A549 treated with Hydrocortisone at 1 μM for 4 hours (cell line): ENCODE data around the gene SCYGR2. TPM values are rescaled to one million over a fixed set of nuclear protein-coding genes. Genes with fewer than 3 reads are reported as not detected.

Source experiments
- total RNA-seq: library from RNA; stranded (reverse); fragments of 200-300 nt; extraction: Qiagen RNA extraction; gene quantifications from 5 replicates; pipeline ENCODE4 v1.2.3, GENCODE V29; 2022

SCYGR2 gene, protein sequence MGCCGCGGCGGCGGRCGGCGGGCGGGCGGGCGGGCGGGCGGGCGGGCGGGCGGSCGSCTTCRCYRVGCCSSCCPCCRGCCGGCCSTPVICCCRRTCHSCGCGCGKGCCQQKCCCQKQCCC
- not detected in 5 replicates for total RNA-seq

DNA sequence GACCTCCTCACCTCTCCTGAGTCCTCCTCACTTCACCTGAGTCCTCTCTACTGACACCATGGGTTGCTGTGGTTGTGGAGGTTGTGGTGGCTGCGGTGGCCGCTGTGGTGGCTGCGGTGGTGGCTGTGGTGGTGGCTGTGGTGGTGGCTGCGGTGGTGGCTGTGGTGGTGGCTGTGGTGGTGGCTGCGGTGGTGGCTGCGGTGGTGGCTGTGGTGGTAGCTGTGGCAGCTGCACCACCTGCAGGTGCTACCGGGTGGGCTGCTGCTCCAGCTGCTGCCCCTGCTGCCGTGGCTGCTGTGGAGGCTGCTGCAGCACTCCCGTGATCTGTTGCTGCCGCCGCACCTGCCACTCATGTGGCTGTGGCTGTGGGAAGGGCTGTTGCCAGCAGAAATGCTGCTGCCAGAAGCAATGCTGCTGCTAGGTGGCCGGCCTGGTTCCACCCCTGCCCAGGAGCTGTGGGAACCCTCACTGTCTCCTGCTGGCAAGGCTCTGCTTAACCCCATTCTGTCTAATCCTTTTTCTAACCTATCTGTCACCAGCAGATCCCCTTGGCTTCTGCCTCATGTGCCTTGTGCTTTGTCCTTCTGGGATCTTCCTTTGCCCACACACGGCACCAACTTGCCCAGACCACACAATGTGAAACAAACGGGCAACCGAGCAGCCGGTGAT is at the start of gene SCYGR2:
TSS of gene SCYGR2 (plus strand) at position 59 of the 669 bp plus-strand sequence. CDS start at position 59, 0 bp downstream.

DNA sequence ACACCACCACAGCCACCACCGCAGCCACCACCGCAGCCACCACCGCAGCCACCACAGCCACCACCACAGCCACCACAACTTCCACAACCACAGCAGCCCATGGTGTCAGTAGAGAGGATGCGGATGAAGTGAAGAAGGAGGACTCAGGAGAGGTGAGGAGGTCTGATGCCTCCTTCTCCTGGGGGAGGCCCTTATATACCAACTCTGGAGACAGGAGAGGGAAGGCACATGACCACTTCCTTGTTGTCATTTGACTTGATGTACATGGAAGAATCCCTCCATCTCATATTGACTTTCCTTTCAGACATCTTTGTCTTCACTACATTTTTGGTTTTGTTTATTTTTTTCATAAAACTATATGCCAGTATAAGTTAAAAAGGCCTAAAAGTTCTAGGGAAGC is 16.0 kb downstream of the SCYGR2 start, which contains the start of gene SCYGR3:
TSS of gene SCYGR3 (minus strand) at position 101 of the 400 bp plus-strand sequence. CDS start at position 101, 0 bp downstream.

DNA sequence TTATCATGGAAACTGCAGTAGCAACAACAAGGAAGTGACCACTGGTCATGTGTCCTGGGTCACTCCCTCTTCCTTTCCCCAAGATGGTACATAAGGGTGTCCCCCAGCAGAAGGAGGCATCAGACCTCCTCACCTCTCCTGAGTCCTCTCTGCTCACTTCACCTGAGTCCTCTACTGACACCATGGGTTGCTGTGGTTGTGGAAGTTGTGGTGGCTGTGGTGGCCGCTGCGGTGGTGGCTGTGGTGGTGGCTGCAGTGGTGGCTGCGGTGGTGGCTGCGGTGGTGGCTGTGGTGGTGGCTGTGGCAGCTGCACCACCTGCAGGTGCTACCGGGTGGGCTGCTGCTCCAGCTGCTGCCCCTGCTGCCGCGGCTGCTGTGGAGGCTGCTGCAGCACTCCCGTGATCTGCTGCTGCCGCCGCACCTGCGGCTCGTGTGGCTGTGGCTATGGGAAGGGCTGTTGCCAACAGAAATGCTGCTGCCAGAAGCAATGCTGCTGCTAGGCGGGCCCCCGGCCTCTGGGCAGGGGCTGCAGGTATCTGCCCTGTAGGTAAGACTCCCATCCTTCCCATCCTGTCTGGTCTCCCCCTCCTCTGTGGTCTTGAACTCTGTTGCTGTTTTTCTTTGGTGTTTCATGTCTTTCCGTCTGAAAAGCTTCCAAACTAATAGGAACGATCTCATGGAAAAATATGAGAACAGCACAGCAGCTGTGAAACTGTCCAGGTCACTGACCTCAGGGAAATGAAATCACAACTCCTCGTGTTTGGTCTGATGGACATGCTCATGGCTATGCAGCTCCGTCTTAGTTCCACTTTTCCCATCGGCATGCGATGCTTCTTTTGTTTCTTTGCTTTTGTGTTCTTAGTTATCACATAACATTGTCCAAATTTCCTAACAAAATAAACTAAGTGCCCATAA is 18.9 kb downstream of the SCYGR2 start, which contains the start of gene SCYGR4:
TSS of gene SCYGR4 (plus strand) at position 183 of the 915 bp plus-strand sequence. CDS start at position 183, 0 bp downstream.

Other genes starting within 250 kb of the SCYGR2 start
- 6.6 to 8.7 TPM (median 8.0 TPM) in 5 replicates for gene TM4SF20, start 219.6 kb upstream of the SCYGR2 start, total RNA-seq
- gene SCYGR1, start 210.9 kb upstream of the SCYGR2 start, total RNA-seq, result not detected in 5 replicates
- gene AGFG1, start 126.7 kb upstream of the SCYGR2 start, total RNA-seq, result 93.2 to 122 TPM (median 115 TPM) in 5 replicates
- not detected in 5 replicates for gene SCYGR3, start 15.9 kb downstream of the SCYGR2 start, total RNA-seq
- gene SCYGR4, start 18.6 kb downstream of the SCYGR2 start, total RNA-seq, result not detected in 5 replicates
- not detected in 5 replicates for gene SCYGR5, start 67.9 kb downstream of the SCYGR2 start, total RNA-seq
- gene SLC19A3, start 119.1 kb downstream of the SCYGR2 start, total RNA-seq, result 2.1 to 2.6 TPM (median 2.4 TPM) in 5 replicates
- not detected in 5 replicates for gene SCYGR6, start 125.9 kb downstream of the SCYGR2 start, total RNA-seq
- not detected in 5 replicates for gene SCYGR7, start 129.4 kb downstream of the SCYGR2 start, total RNA-seq
- gene SCYGR8, start 147.0 kb downstream of the SCYGR2 start, total RNA-seq, result not detected in 5 replicates
- 3.4 to 7.8 TPM (median 6.1 TPM) in 5 replicates for gene CCL20, start 214.9 kb downstream of the SCYGR2 start, total RNA-seq